HepG2 (cell line): ENCODE data around the gene OLFM1. TPM values are rescaled to one million over a fixed set of nuclear protein-coding genes. Genes with fewer than 3 reads are reported as not detected.

Experiments used
- ATAC-seq: fragments of 200-7000 bp; cut with Tn5 transposase; 3 replicates; pipeline ENCODE4 v1.9.1; 2020; ENCODE audit warnings: mild to moderate bottlenecking, moderate library complexity
- BruUV-seq: library from RNA; stranded (reverse); fragments of 400-500 nt; replicated peaks from 2 replicates; lab custom pipeline; 2021; lab: Mats Ljungman, UMichigan
- CTCF ChIA-PET: fragments of 300-600 bp; formaldehyde crosslinking; extraction: SDS; loops from one replicate; lab custom pipeline; 2021; ENCODE audit warnings: low total read pairs, inconsistent platforms, low intra/inter-chr PET ratio; lab: Yijun Ruan, JAX
- POLR2A ChIA-PET: fragments of 350-600 bp; sonication (Branson Sonifier 250); formaldehyde crosslinking; loops from one replicate; lab custom pipeline; 2020; ENCODE audit warnings: antibody characterized with exemption, inconsistent platforms; lab: Yijun Ruan, JAX
- DNase-seq: peaks from one replicate; pipeline ENCODE4 v3.0.0-alpha.2; 2015; ENCODE audit warnings: low spot score
- FAIRE-seq: peaks from 3 replicates; lab custom pipeline; 2011; peaks lifted over from hg19 to GRCh38; lab: Jason Lieb, UNC
- H2AFZ ChIP-seq: one replicate; pipeline ENCODE4 v1.6.1; 2011; ENCODE audit warnings: low read length, inconsistent platforms
- H3K27ac ChIP-seq: fragments of 300-600 bp; 3 replicates; pipeline ENCODE4 v1.8.0; 2011; ENCODE audit warnings: mixed run types, mild to moderate bottlenecking, mixed read lengths, low read length, inconsistent platforms; ENCODE audit not compliant: insufficient read depth; ENCODE audit errors: extremely low read length
- H3K27me3 ChIP-seq, 2 experiments: fragments of 200-600 bp in 1 of 2; 2 replicates in 1 of 2; 3 replicates in 1 of 2; pipeline versions ENCODE4 v1.6.0 to v1.8.0; 2011; ENCODE audit warnings: low read length in 2 of 2, mild to moderate bottlenecking in 2 of 2, moderate library complexity in 2 of 2, inconsistent platforms in 1 of 2; ENCODE audit not compliant: insufficient read depth in 2 of 2, control insufficient read depth in 1 of 2
- H3K36me3 ChIP-seq, 2 experiments: fragments of 200-600 bp in 1 of 2; replicated peaks in 1 of 2; 2 replicates in 1 of 2; 3 replicates in 1 of 2; pipeline versions ENCODE4 v1.5.1 to v1.8.0; 2011; ENCODE audit warnings: low read length in 2 of 2, inconsistent platforms in 1 of 2; ENCODE audit not compliant: insufficient read depth in 2 of 2, control insufficient read depth in 1 of 2
- H3K4me1 ChIP-seq: 2 replicates; pipeline ENCODE4 v1.5.1; 2012; ENCODE audit warnings: low read length, inconsistent platforms; ENCODE audit not compliant: insufficient read depth
- H3K4me2 ChIP-seq: 2 replicates; pipeline ENCODE4 v1.6.0; 2011; ENCODE audit warnings: low read depth, low read length, inconsistent platforms
- H3K4me3 ChIP-seq, 3 experiments: fragments of 200-600 bp in 1 of 3; sonication (generic), shearing (Covaris generic) in 1 of 3; replicated peaks in 1 of 3; 2 replicates each; pipeline ENCODE4 v1.5.1; 2011 to 2016; ENCODE audit warnings: low read length in 3 of 3, inconsistent platforms in 2 of 3, low read depth in 2 of 3, mild to moderate bottlenecking in 2 of 3, control low read depth in 1 of 3, mixed read lengths in 1 of 3; ENCODE audit not compliant: insufficient read depth in 1 of 3
- H3K79me2 ChIP-seq: one replicate; pipeline ENCODE4 v1.6.1; 2011; ENCODE audit warnings: low read length, inconsistent platforms; ENCODE audit not compliant: insufficient read depth
- H3K9ac ChIP-seq: 2 replicates; pipeline ENCODE4 v1.6.0; 2011; ENCODE audit warnings: mild to moderate bottlenecking, low read depth, low read length, inconsistent platforms; ENCODE audit not compliant: insufficient read depth
- H3K9me3 ChIP-seq: 2 replicates; pipeline ENCODE4 v1.5.1; 2012; ENCODE audit warnings: mild to moderate bottlenecking, low read length
- H4K20me1 ChIP-seq: 2 replicates; pipeline ENCODE4 v1.6.0; 2011; ENCODE audit warnings: inconsistent platforms, mild to moderate bottlenecking, low read length, moderate library complexity; ENCODE audit not compliant: insufficient read depth
- DMAP1 ChIP-seq: IDR thresholded peaks from 2 replicates; pipeline ENCODE4 v1.6.1; 2016
- FOSL1 ChIP-seq: sonication (generic); formaldehyde crosslinking; IDR thresholded peaks from 2 replicates; pipeline ENCODE4 v1.9.0; 2021; ENCODE audit warnings: missing genetic modification reagents, borderline replicate concordance
- GLI4 ChIP-seq: sonication (generic); formaldehyde crosslinking; IDR thresholded peaks from 2 replicates; pipeline ENCODE4 v1.5.1; 2020; ENCODE audit warnings: missing genetic modification reagents, mild to moderate bottlenecking, moderate library complexity, borderline replicate concordance
- ISX ChIP-seq: sonication (generic); formaldehyde crosslinking; conservative IDR thresholded peaks from 2 replicates; pipeline ENCODE4 v1.5.0; 2020; ENCODE audit warnings: missing genetic modification reagents
- MED13 ChIP-seq: sonication (generic); formaldehyde crosslinking; IDR thresholded peaks from 2 replicates; pipeline ENCODE4 v1.5.0; 2020; ENCODE audit warnings: missing genetic modification reagents
- ZBTB8A ChIP-seq: sonication (generic); formaldehyde crosslinking; IDR thresholded peaks from 2 replicates; pipeline ENCODE4 v1.4.0; 2020; ENCODE audit warnings: mild to moderate bottlenecking, low read depth, missing genetic modification reagents, borderline replicate concordance
- ZFP36L1 ChIP-seq: sonication (generic); formaldehyde crosslinking; IDR thresholded peaks from 2 replicates; pipeline ENCODE4 v1.8.0; 2022; ENCODE audit warnings: mild to moderate bottlenecking, missing genetic modification reagents, moderate library complexity
- ZNF160 ChIP-seq: sonication (generic); formaldehyde crosslinking; IDR thresholded peaks from 2 replicates; pipeline ENCODE4 v1.8.0; 2022; ENCODE audit warnings: mild to moderate bottlenecking, inconsistent platforms, missing genetic modification reagents
- ZNF180 ChIP-seq: sonication (generic); formaldehyde crosslinking; IDR thresholded peaks from 2 replicates; pipeline ENCODE4 v1.4.0; 2020; ENCODE audit warnings: low read depth, missing genetic modification reagents, borderline replicate concordance
- ZNF230 ChIP-seq: sonication (generic); formaldehyde crosslinking; IDR thresholded peaks from 2 replicates; pipeline ENCODE4 v1.4.0; 2020; ENCODE audit warnings: mild to moderate bottlenecking, missing genetic modification reagents
- ZNF296 ChIP-seq: sonication (generic); formaldehyde crosslinking; conservative IDR thresholded peaks from 2 replicates; pipeline ENCODE4 v1.5.0; 2020; ENCODE audit warnings: mild to moderate bottlenecking, missing genetic modification reagents
- ZNF343 ChIP-seq: sonication (generic); formaldehyde crosslinking; IDR thresholded peaks from 2 replicates; pipeline ENCODE4 v1.4.0; 2020; ENCODE audit warnings: mild to moderate bottlenecking, missing genetic modification reagents
- ZNF383 ChIP-seq: sonication (generic); formaldehyde crosslinking; IDR thresholded peaks from 2 replicates; pipeline ENCODE4 v1.4.0; 2020; ENCODE audit warnings: missing genetic modification reagents, mild to moderate bottlenecking, borderline replicate concordance
- ZNF546 ChIP-seq: sonication (generic); formaldehyde crosslinking; conservative IDR thresholded peaks from 2 replicates; pipeline ENCODE4 v1.8.1; 2023; ENCODE audit warnings: mild to moderate bottlenecking, missing genetic modification reagents
- ZNF552 ChIP-seq: sonication (generic); formaldehyde crosslinking; IDR thresholded peaks from 2 replicates; pipeline ENCODE4 v1.9.0; 2022; ENCODE audit warnings: missing genetic modification reagents, mild to moderate bottlenecking, borderline replicate concordance
- ZNF558 ChIP-seq: sonication (generic); formaldehyde crosslinking; IDR thresholded peaks from 2 replicates; pipeline ENCODE4 v1.9.0; 2022; ENCODE audit warnings: mild to moderate bottlenecking, missing genetic modification reagents, borderline replicate concordance
- ZNF607 ChIP-seq: sonication (generic); formaldehyde crosslinking; IDR thresholded peaks from 2 replicates; pipeline ENCODE4 v1.5.1; 2020; ENCODE audit warnings: missing genetic modification reagents, mild to moderate bottlenecking, borderline replicate concordance
- ZNF672 ChIP-seq: sonication (generic); formaldehyde crosslinking; IDR thresholded peaks from 2 replicates; pipeline ENCODE4 v1.8.1; 2022; ENCODE audit warnings: missing genetic modification reagents
- ZSCAN25 ChIP-seq: sonication (generic); formaldehyde crosslinking; IDR thresholded peaks from 2 replicates; pipeline ENCODE4 v1.8.0; 2022; ENCODE audit warnings: mild to moderate bottlenecking, missing genetic modification reagents
- ZSCAN30 ChIP-seq: sonication (generic); formaldehyde crosslinking; IDR thresholded peaks from 2 replicates; pipeline ENCODE4 v1.5.0; 2020; ENCODE audit warnings: mild to moderate bottlenecking, missing genetic modification reagents
- WGBS: methylation state at CpG from one replicate; pipeline ENCODE4 v1.1.6; 2017; ENCODE audit warnings: low lambda C conversion rate; 5-methylcytosine and 5-hydroxymethylcytosine counted together
- in situ Hi-C: cut with HindIII; loops from 2 replicates; pipeline ENCODE4 v1.10.0; 2017; ENCODE audit warnings: low pct_unique_long_range_greater_than_20kb; ENCODE audit not compliant: extremely low pct_ligation_motif_present
- intact Hi-C: fragments of 100-400 bp; cut with micrococcal nuclease; formaldehyde crosslinking; loops from one replicate; pipeline ENCODE4 v1.10.0; 2022; ENCODE audit not compliant: unreplicated experiment
- polyA plus RNA-seq, 8 experiments: library from polyadenylated mRNA; depleted of rRNA in 3 of 8; stranded (reverse) in 7 of 8; unstranded in 1 of 8; fragments of >200 nt; fragmentation: Illumina TruSeq in 4 of 8; extraction: Trizol in 4 of 8; gene quantifications; 2 replicates each; pipeline versions ENCODE4 v1.2.1 to v1.2.3, GENCODE V29; 2011 to 2016; ENCODE audit warnings: low read depth in 4 of 8, missing spikeins in 1 of 8, mixed read lengths in 1 of 8; ENCODE audit not compliant: insufficient read depth in 1 of 8
- total RNA-seq, 5 experiments: library from RNA; depleted of rRNA; stranded (reverse); fragments of >200 nt; fragmentation: Illumina TruSeq; extraction: Trizol; gene quantifications; 2 replicates each; pipeline ENCODE4 v1.2.3, GENCODE V29; 2016; ENCODE audit warnings: low read depth in 1 of 5
- TF ChIP-seq, protein P1 (sequence below): IDR thresholded peaks from 2 replicates; pipeline ENCODE4 v1.6.1; 2012; ENCODE audit warnings: inconsistent platforms
- TF ChIP-seq, protein P2 (sequence below): sonication (generic); formaldehyde crosslinking; IDR thresholded peaks from 2 replicates; pipeline ENCODE4 v1.4.0; 2020; ENCODE audit warnings: missing genetic modification reagents, mild to moderate bottlenecking, borderline replicate concordance

Gene OLFM1
- total and polyA plus RNA-seq, 2 of the 13 experiments (the other 11 are each of a cell fraction or from before 2014, with no cell fraction given): not detected

DNA sequence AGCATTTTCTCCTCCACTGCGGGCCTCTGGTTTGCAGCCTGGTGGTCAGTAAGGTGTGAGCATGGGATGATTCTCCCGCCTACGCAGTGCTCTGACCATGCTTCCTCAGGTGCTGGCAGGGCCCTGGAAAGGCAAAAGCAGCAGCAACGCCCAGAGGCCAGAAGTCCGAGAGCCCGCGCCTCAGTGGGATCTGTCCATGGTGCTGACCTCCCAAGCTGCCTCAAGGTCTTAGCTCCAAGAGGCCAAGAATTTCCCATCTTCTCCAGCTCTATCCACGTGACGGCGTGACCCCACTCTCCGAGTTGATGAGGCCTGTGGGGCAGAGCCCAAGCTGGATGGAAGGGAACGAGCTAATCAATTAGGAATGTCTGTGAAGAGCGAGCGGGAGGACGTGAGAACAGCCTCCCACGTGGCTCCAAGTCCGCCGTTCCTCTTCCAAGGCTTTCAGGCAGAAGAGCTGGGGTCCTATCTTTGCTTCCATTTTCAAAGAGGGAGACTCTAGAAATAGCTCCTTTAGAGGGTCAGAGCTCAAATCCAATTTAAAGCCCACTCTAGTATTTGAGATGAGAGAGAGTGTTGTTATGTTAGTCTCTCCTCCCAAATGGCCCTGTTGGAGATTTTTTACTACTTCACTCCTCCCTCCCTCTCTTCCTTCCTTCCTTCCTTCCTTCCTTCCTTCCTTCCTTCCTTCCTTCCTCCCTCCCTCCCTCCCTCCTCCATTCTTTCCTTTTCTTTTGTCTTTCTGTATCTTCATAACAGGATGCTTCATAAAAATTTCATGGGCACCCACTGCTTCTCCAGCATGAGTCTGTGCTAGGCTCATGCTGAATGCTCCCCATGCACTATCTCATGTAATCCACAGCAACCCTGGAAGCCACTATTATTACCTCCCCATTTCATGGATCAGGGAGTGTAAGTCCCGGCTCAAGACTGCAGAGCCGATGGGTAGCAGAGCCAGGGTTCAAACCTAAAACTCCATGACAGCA lies 69.3 kb downstream of the OLFM1 start:
- no peak overlapping the region for H3K9ac ChIP-seq
- intact Hi-C loops: no loop called here
- no peak overlapping the region for H3K27ac ChIP-seq
- H3K79me2 ChIP-seq: no peaks in the 10 kb centered on the region
- peak; percentile 15 for DNase-seq
- no peak overlapping the region for H3K4me2 ChIP-seq
- peaks cover 0 to 15% of the 10 kb centered on the region in 2 experiments; a peak in 1 of 5 replicates for H3K27me3 ChIP-seq
- no peak overlapping the region for H2AFZ ChIP-seq
- FAIRE-seq: no peak
- H3K4me1 ChIP-seq: no peaks in the 10 kb centered on the region
- BruUV-seq: no TSS peak
- H4K20me1 ChIP-seq: peaks cover 7% of the 10 kb centered on the region; the same call in 1 of the 2 replicates
- POLR2A ChIA-PET: no interaction called here
- in situ Hi-C loops: no loop called here
- CTCF ChIA-PET: no interaction called here
- peak; percentile 44; the same call in 2 of the 3 replicates for ATAC-seq
- no peaks in the 10 kb centered on the region for H3K9me3 ChIP-seq
- H3K4me3 ChIP-seq: no peak overlapping the region
- no peaks in the 10 kb centered on the region for H3K36me3 ChIP-seq
- WGBS: 52% methylated on average over 10 of the region's 20 CpGs
- no peak for TF ChIP-seq ZNF343 (CRISPR knock-in tag)
- TF ChIP-seq ZNF558 (CRISPR knock-in tag): no peak
- TF ChIP-seq GLI4 (CRISPR knock-in tag): no peak
- TF ChIP-seq, protein P1, sequence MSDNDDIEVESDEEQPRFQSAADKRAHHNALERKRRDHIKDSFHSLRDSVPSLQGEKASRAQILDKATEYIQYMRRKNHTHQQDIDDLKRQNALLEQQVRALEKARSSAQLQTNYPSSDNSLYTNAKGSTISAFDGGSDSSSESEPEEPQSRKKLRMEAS: no peak
- TF ChIP-seq ZSCAN25 (CRISPR knock-in tag): no peak
- TF ChIP-seq ZNF160 (CRISPR knock-in tag): no peak
- no peak for TF ChIP-seq ZNF672 (CRISPR knock-in tag)
- TF ChIP-seq ZNF546 (CRISPR knock-in tag): no peak
- TF ChIP-seq ISX (CRISPR knock-in tag): 0 out of 2 replicates have a peak, but pooled peaks have one; percentile 77
- no peak for TF ChIP-seq ZNF383 (CRISPR knock-in tag)
- TF ChIP-seq ZNF296 (CRISPR knock-in tag): no peak
- no peak for TF ChIP-seq DMAP1 (CRISPR knock-in tag)
- no peak for TF ChIP-seq ZNF230 (CRISPR knock-in tag)
- TF ChIP-seq, protein P2, sequence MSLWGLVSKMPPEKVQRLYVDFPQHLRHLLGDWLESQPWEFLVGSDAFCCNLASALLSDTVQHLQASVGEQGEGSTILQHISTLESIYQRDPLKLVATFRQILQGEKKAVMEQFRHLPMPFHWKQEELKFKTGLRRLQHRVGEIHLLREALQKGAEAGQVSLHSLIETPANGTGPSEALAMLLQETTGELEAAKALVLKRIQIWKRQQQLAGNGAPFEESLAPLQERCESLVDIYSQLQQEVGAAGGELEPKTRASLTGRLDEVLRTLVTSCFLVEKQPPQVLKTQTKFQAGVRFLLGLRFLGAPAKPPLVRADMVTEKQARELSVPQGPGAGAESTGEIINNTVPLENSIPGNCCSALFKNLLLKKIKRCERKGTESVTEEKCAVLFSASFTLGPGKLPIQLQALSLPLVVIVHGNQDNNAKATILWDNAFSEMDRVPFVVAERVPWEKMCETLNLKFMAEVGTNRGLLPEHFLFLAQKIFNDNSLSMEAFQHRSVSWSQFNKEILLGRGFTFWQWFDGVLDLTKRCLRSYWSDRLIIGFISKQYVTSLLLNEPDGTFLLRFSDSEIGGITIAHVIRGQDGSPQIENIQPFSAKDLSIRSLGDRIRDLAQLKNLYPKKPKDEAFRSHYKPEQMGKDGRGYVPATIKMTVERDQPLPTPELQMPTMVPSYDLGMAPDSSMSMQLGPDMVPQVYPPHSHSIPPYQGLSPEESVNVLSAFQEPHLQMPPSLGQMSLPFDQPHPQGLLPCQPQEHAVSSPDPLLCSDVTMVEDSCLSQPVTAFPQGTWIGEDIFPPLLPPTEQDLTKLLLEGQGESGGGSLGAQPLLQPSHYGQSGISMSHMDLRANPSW (CRISPR knock-in tag): no peak
- no peak for TF ChIP-seq FOSL1 (CRISPR knock-in tag)
- TF ChIP-seq ZSCAN30 (CRISPR knock-in tag): no peak
- TF ChIP-seq ZBTB8A (CRISPR knock-in tag): no peak
- TF ChIP-seq ZNF552 (CRISPR knock-in tag): 0 out of 2 replicates have a peak, but pooled peaks have one; percentile 39
- TF ChIP-seq ZFP36L1: no peak
- TF ChIP-seq ZNF180 (CRISPR knock-in tag): no peak
- no peak for TF ChIP-seq ZNF607
- TF ChIP-seq MED13 (CRISPR knock-in tag): no peak
